Measurements from ENCODE around the gene EHMT1. TPM values are rescaled to one million over a fixed set of nuclear protein-coding genes. Genes with fewer than 3 reads are reported as not detected.
A peak's percentile ranks its signal among the peaks of the same experiment; 100 is the strongest.

Gene EHMT1
- total RNA-seq: 10 to 100 TPM; 87.1 to 91.4 TPM

GRCh38 chr9:137618105-137619067 lies at the start of gene EHMT1:
Gene EHMT1 (plus strand): TSS chr9:137619005. CDS start chr9:137619029, 24 bp downstream.
- peak within 1 kb of the TSS; percentile 83 for H3K4me3 Mint-ChIP-seq
- H3K36me3 Mint-ChIP-seq (ENCODE audit: low read depth): peaks cover 34% of the 10 kb centered on the region
- POLR2A ChIA-PET: interaction anchor here (0.6 to 2.3 kb wide), 13 partner anchors 8 to 1079 kb away, joined by 3 to 33 read pairs (median 5); partner anchors contain the start of genes ARRDC1, MRPL41, NOXA1 and ZMYND19
- peaks cover 41% of the 10 kb centered on the region for H3K4me1 Mint-ChIP-seq
- H3K27me3 Mint-ChIP-seq: no peaks in the 10 kb centered on the region
- DNase-seq: peak; percentile 92
- peak within 1 kb of the TSS; percentile 88 for H3K27ac Mint-ChIP-seq
- CTCF ChIA-PET: interaction anchor here (0.7 to 1.5 kb wide), 8 partner anchors 11 to 382 kb away, joined by 3 to 8 read pairs (median 4); partner anchors contain the start of gene ZMYND19
- no peaks in the 10 kb centered on the region for H3K9me3 Mint-ChIP-seq

DNA sequence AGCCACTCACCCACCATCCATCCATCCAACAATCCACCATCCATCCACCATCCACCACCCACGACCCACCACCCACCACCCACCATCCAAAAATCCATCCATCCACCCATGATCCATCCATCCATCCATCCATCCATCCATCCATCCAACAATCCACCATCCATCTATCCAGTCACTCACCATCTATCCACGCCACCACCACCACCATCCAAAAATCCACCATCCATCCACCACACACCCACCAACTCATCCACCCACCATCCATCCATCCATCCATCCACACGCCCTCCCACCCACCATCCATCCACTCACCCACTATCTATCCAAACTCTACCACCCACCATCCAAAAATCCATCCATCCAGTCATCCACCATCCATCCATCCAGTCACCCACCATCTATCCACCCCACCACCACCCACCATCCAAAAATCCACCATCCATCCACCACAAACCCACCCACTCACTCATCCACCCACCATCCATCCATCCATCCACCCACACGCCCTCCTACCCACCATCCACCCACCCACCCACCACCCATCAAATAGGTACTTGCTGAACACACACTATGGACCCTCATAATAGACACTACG lies 49.1 kb upstream of the EHMT1 start:
- CTCF ChIA-PET: no interaction called here
- POLR2A ChIA-PET: no interaction called here
- no peaks in the 10 kb centered on the region for H3K9me3 Mint-ChIP-seq
- no peak overlapping the region for H3K4me3 Mint-ChIP-seq
- peaks cover 1% of the 10 kb centered on the region for H3K4me1 Mint-ChIP-seq
- peaks cover 31% of the 10 kb centered on the region for H3K36me3 Mint-ChIP-seq (ENCODE audit: low read depth)
- H3K27ac Mint-ChIP-seq: no peak overlapping the region
- no peak for DNase-seq
- no peaks in the 10 kb centered on the region for H3K27me3 Mint-ChIP-seq

DNA sequence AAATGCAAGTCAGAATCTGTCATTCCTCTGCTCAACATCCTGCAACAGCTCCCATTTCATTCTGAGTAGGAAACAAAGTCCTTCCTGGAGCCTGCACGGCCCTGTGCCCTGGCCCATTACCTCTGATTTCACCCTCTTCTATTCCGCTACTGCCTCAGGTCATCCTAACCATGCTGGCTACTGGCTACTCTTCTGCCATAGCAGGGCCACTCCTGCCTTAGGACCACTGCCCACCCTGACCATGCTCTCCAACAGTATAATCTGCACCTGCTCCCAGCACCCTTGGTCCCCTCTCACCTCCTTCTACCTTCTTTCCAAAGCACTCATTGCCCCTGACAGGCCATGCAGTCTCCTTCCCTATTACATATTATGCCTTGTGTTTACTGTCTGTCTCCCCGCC lies 48.2 kb upstream of the EHMT1 start:
- Mint-ChIP-seq H3K4me1 (peaks cover 9% of the 10 kb centered on the region), H3K36me3 (ENCODE audit: low read depth) (peaks cover 39% of the 10 kb centered on the region), H3K9me3 (no peaks in the 10 kb centered on the region), H3K27ac (no peak overlapping the region), H3K27me3 (no peaks in the 10 kb centered on the region), H3K4me3 (no peak overlapping the region)
- ChIA-PET CTCF (interaction anchor here (0.9 kb wide), 1 partner anchor 148 kb away, joined by 3 read pairs; the partner anchor contains the start of genes EXD3 and NOXA1), POLR2A (no interaction called here)
- no peak for DNase-seq

GRCh38 chr9:137574192-137574591 lies 44.6 kb upstream of the EHMT1 start:
- Mint-ChIP-seq H3K4me1 (peaks cover 36% of the 10 kb centered on the region), H3K27me3 (no peaks in the 10 kb centered on the region), H3K4me3 (no peak overlapping the region), H3K36me3 (ENCODE audit: low read depth) (peaks cover 48% of the 10 kb centered on the region), H3K9me3 (no peaks in the 10 kb centered on the region), H3K27ac (no peak overlapping the region)
- DNase-seq: no peak
- ChIA-PET POLR2A (no interaction called here), CTCF (no interaction called here)

- DNase-seq: peak; percentile 54
- ChIA-PET POLR2A (interaction anchor here (1.5 kb wide), 1 partner anchor 23 kb away, joined by 4 read pairs; no protein-coding TSS in a partner anchor), CTCF (no interaction called here)
- Mint-ChIP-seq H3K4me1 (peaks cover 38% of the 10 kb centered on the region), H3K36me3 (ENCODE audit: low read depth) (peaks cover 46% of the 10 kb centered on the region), H3K4me3 (no peak overlapping the region), H3K27me3 (no peaks in the 10 kb centered on the region), H3K9me3 (no peaks in the 10 kb centered on the region), H3K27ac (peak overlapping the region; percentile 72)
Measured at GRCh38 chr9:137575364-137575715, 43.5 kb upstream of the EHMT1 start.

- peak overlapping the region; percentile 72 for H3K27ac Mint-ChIP-seq
- no peak for DNase-seq
- CTCF ChIA-PET: no interaction called here
- peaks cover 37% of the 10 kb centered on the region for H3K4me1 Mint-ChIP-seq
- H3K27me3 Mint-ChIP-seq: no peaks in the 10 kb centered on the region
- H3K9me3 Mint-ChIP-seq: no peaks in the 10 kb centered on the region
- peak overlapping the region; percentile 54 for H3K4me3 Mint-ChIP-seq
- POLR2A ChIA-PET: interaction anchor here (1.5 kb wide), 1 partner anchor 24 kb away, joined by 4 read pairs; no protein-coding TSS in a partner anchor
- H3K36me3 Mint-ChIP-seq (ENCODE audit: low read depth): peaks cover 41% of the 10 kb centered on the region
Measured at GRCh38 chr9:137575716-137576411, 42.9 kb upstream of the EHMT1 start.

- H3K27me3 Mint-ChIP-seq: no peaks in the 10 kb centered on the region
- H3K4me1 Mint-ChIP-seq: peaks cover 37% of the 10 kb centered on the region
- POLR2A ChIA-PET: interaction anchor here (1.0 to 1.8 kb wide), 8 partner anchors 10 to 338 kb away, joined by 3 to 10 read pairs (median 4); partner anchors contain the start of genes MRPL41, PNPLA7, TUBB4B and ZMYND19
- H3K9me3 Mint-ChIP-seq: no peaks in the 10 kb centered on the region
- H3K27ac Mint-ChIP-seq: peak within 1 kb of the TSS; percentile 65
- peaks cover 40% of the 10 kb centered on the region for H3K36me3 Mint-ChIP-seq (ENCODE audit: low read depth)
- H3K4me3 Mint-ChIP-seq: peak within 1 kb of the TSS; percentile 78
- DNase-seq: peak; percentile 96
- CTCF ChIA-PET: interaction anchor here (0.9 to 2.8 kb wide), 6 partner anchors 9 to 50 kb away, joined by 3 to 18 read pairs (median 6); partner anchors contain the start of genes EHMT1 and ZMYND19
Measured at GRCh38 chr9:137578518-137579258, 40.1 kb upstream of the EHMT1 start, which contains the start of gene DPH7. Gene DPH7 (minus strand): TSS chr9:137578925. CDS start chr9:137578777, 148 bp downstream.

- POLR2A ChIA-PET: interaction anchor here (1.3 to 1.8 kb wide), 4 partner anchors 9 to 29 kb away, joined by 4 to 10 read pairs (median 8); partner anchors contain the start of genes MRPL41, PNPLA7 and ZMYND19
- CTCF ChIA-PET: interaction anchor here (0.9 to 2.8 kb wide), 5 partner anchors 9 to 49 kb away, joined by 3 to 18 read pairs (median 4); partner anchors contain the start of gene ZMYND19
Measured at GRCh38 chr9:137579259-137579604, 39.6 kb upstream of the EHMT1 start.

GRCh38 chr9:137580209-137580953 lies 38.4 kb upstream of the EHMT1 start:
- no peaks in the 10 kb centered on the region for H3K9me3 Mint-ChIP-seq
- no peak overlapping the region for H3K4me3 Mint-ChIP-seq
- H3K36me3 Mint-ChIP-seq (ENCODE audit: low read depth): peaks cover 25% of the 10 kb centered on the region
- no peak overlapping the region for H3K27ac Mint-ChIP-seq
- H3K27me3 Mint-ChIP-seq: no peaks in the 10 kb centered on the region
- no peak for DNase-seq
- CTCF ChIA-PET: interaction anchor here (1.2 to 2.8 kb wide), 4 partner anchors 8 to 45 kb away, joined by 3 to 18 read pairs (median 8); partner anchors contain the start of gene ZMYND19
- peaks cover 31% of the 10 kb centered on the region for H3K4me1 Mint-ChIP-seq
- POLR2A ChIA-PET: interaction anchor here (1.4 to 2.0 kb wide), 3 partner anchors 10 to 29 kb away, joined by 3 to 7 read pairs (median 7); partner anchors contain the start of genes MRPL41 and ZMYND19

More at GRCh38 chr9:137579259-137579604, 39.6 kb upstream of the EHMT1 start:
- H3K9me3 Mint-ChIP-seq: no peaks in the 10 kb centered on the region
- H3K4me1 Mint-ChIP-seq: peaks cover 37% of the 10 kb centered on the region
- peak overlapping the region; percentile 78 for H3K4me3 Mint-ChIP-seq
- H3K36me3 Mint-ChIP-seq (ENCODE audit: low read depth): peaks cover 37% of the 10 kb centered on the region
- peak overlapping the region; percentile 65 for H3K27ac Mint-ChIP-seq
- no peak for DNase-seq
- H3K27me3 Mint-ChIP-seq: no peaks in the 10 kb centered on the region

DNA sequence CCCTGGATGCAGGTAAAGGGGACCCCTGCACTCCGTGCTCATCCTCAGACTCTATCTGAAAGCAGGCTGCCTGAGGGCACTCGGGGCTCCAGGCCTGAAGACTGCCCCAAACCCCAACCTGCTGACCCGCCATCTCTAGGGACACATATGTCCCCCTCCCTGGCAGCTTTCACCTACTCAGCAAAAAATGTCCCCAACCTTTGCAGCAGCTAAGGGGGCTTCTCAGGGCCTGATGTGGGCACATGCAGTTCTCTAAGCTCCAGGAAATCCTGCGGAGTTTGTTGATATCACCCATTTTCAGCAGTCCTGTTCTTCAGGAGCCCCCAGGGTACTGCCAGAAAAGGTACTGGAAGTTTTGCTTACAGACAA lies 37.9 kb upstream of the EHMT1 start:
- H3K4me3 Mint-ChIP-seq: no peak overlapping the region
- POLR2A ChIA-PET: interaction anchor here (1.1 to 2.0 kb wide), 3 partner anchors 10 to 29 kb away, joined by 3 to 7 read pairs (median 4); partner anchors contain the start of genes ARRDC1 and MRPL41
- H3K9me3 Mint-ChIP-seq: no peaks in the 10 kb centered on the region
- H3K27me3 Mint-ChIP-seq: no peaks in the 10 kb centered on the region
- H3K4me1 Mint-ChIP-seq: peaks cover 25% of the 10 kb centered on the region
- peaks cover 21% of the 10 kb centered on the region for H3K36me3 Mint-ChIP-seq (ENCODE audit: low read depth)
- DNase-seq: no peak
- CTCF ChIA-PET: interaction anchor here (1.2 to 2.8 kb wide), 3 partner anchors 7 to 36 kb away, joined by 3 to 18 read pairs (median 11); partner anchors contain the start of gene ZMYND19
- H3K27ac Mint-ChIP-seq: no peak overlapping the region

All from activated CD4-positive, alpha-beta memory T cell treated with anti-CD3 and anti-CD28 coated beads, Interleukin-2, amount 10 ng/mL, durations not matched to agents 7 days and 5 days (primary cell).